Measurements from ENCODE around the gene CIC.
"Not testable (repeated sequence)": the region's sequence is repeated elsewhere in the genome, so short reads cannot be mapped to it uniquely, and the experiment has no call there.

GRCh38 chr19:42331333-42331732 lies 62.3 kb downstream of the CIC start:
- TF ChIP-seq CTCF (IDR thresholded peaks at IDR 0.05; ENCODE audit: low read length); EZH2 (optimal IDR thresholded peaks at IDR 0.05; ENCODE audit: low read depth, low read length): not testable (repeated sequence)
